HEK293T (cell line): Measurements from ENCODE around the gene LGALS12.

Experiments used
- ARNT ChIP-seq: fragments of 450-650 bp; IDR thresholded peaks from 2 replicates; pipeline ENCODE4 v1.6.1; 2017; ENCODE audit warnings: mild to moderate bottlenecking
- BHLHE40 ChIP-seq: fragments of 450-650 bp; IDR thresholded peaks from 2 replicates; pipeline ENCODE4 v1.6.1; 2016; ENCODE audit warnings: mild to moderate bottlenecking, moderate library complexity, borderline replicate concordance
- CTBP1 ChIP-seq: fragments of 450-650 bp; IDR thresholded peaks from 2 replicates; pipeline ENCODE4 v1.6.1; 2016; ENCODE audit warnings: borderline replicate concordance
- ELF4 ChIP-seq: fragments of 450-650 bp; IDR thresholded peaks from 2 replicates; pipeline ENCODE4 v1.6.1; 2017; ENCODE audit warnings: antibody characterized with exemption
- FOXA1 ChIP-seq: fragments of 450-650 bp; IDR thresholded peaks from 2 replicates; pipeline ENCODE4 v1.6.1; 2016; ENCODE audit warnings: mild to moderate bottlenecking
- FOXK2 ChIP-seq: fragments of 450-650 bp; IDR thresholded peaks from 2 replicates; pipeline ENCODE4 v1.6.1; 2016; ENCODE audit warnings: mild to moderate bottlenecking
- FOXM1 ChIP-seq: fragments of 450-650 bp; IDR thresholded peaks from 2 replicates; pipeline ENCODE4 v1.6.1; 2017; ENCODE audit warnings: mild to moderate bottlenecking, borderline replicate concordance
- L3MBTL2 ChIP-seq: fragments of 450-650 bp; conservative IDR thresholded peaks from 2 replicates; pipeline ENCODE4 v1.6.1; 2016; ENCODE audit warnings: mild to moderate bottlenecking
- LEF1 ChIP-seq: fragments of 450-650 bp; IDR thresholded peaks from 2 replicates; pipeline ENCODE4 v1.6.1; 2017; ENCODE audit warnings: mild to moderate bottlenecking, borderline replicate concordance
- NFRKB ChIP-seq: fragments of 450-650 bp; IDR thresholded peaks from 2 replicates; pipeline ENCODE4 v1.6.1; 2016; ENCODE audit warnings: mild to moderate bottlenecking, moderate library complexity
- SP1 ChIP-seq: fragments of 450-650 bp; IDR thresholded peaks from 2 replicates; pipeline ENCODE4 v1.6.1; 2017
- SUZ12 ChIP-seq: fragments of 450-650 bp; IDR thresholded peaks from 2 replicates; pipeline ENCODE4 v1.6.1; 2016; ENCODE audit warnings: mild to moderate bottlenecking
- ZNF384 ChIP-seq: fragments of 450-650 bp; IDR thresholded peaks from 2 replicates; pipeline ENCODE4 v1.6.1; 2016

- TF ChIP-seq L3MBTL2 (no peak), BHLHE40 (no peak), NFRKB (no peak), ZNF384 (no peak), FOXA1 (no peak), CTBP1 (no peak), FOXK2 (no peak), FOXM1 (no peak), ARNT (no peak), LEF1 (no peak), SP1 (no peak), SUZ12 (no peak), ELF4 (no peak)
Measured at GRCh38 chr11:63472372-63472771, 33.5 kb upstream of the LGALS12 start.
